Epithelial cell of prostate (primary cell): ENCODE results near the gene MROH2A.
A peak's percentile ranks its signal among the peaks of the same experiment; 100 is the strongest.
"Not testable (repeated sequence)": the region's sequence is repeated elsewhere in the genome, so short reads cannot be mapped to it uniquely, and the experiment has no call there.

Experiments used
- DNase-seq: peaks from one replicate; pipeline ENCODE4 v3.0.0-alpha.2; 2011; ENCODE audit warnings: low read depth, low spot score
- H3K27ac ChIP-seq: fragments of 450-650 bp; 2 replicates; pipeline ENCODE4 v1.5.1; 2017; ENCODE audit warnings: mild to moderate bottlenecking

The MROH2A gene

GRCh38 chr2:233849607-233850271 lies 71.6 kb downstream of the MROH2A start:
- no peak for DNase-seq
- no peak overlapping the region for H3K27ac ChIP-seq

GRCh38 chr2:233850745-233851144 lies 72.6 kb downstream of the MROH2A start:
- H3K27ac ChIP-seq = no peak overlapping the region
- DNase-seq = no peak

GRCh38 chr2:233851169-233851568 lies 73.0 kb downstream of the MROH2A start:
- no peak overlapping the region for H3K27ac ChIP-seq
- DNase-seq = no peak

- no peak for DNase-seq
- no peak overlapping the region for H3K27ac ChIP-seq
Measured at GRCh38 chr2:233852056-233852455, 73.9 kb downstream of the MROH2A start.

GRCh38 chr2:233853353-233853752 lies 75.2 kb downstream of the MROH2A start:
- DNase-seq = no peak
- H3K27ac ChIP-seq = no peak overlapping the region

- DNase-seq = no peak
- H3K27ac ChIP-seq = no peak overlapping the region
Measured at GRCh38 chr2:233853883-233854240, 75.7 kb downstream of the MROH2A start.

- DNase-seq = peak; percentile 70
- peak within 1 kb of the TSS; percentile 55 for H3K27ac ChIP-seq
Measured at GRCh38 chr2:233854241-233854981, 76.3 kb downstream of the MROH2A start, which contains the start of gene HJURP. Gene HJURP (minus strand): TSS chr2:233854535. CDS start chr2:233854500, 35 bp downstream.

GRCh38 chr2:233855345-233855744 lies 77.2 kb downstream of the MROH2A start:
- no peak for DNase-seq
- no peak overlapping the region for H3K27ac ChIP-seq

GRCh38 chr2:233856184-233856583 lies 78.1 kb downstream of the MROH2A start:
- no peak for DNase-seq
- no peak overlapping the region for H3K27ac ChIP-seq

- no peak for DNase-seq
- H3K27ac ChIP-seq = no peak overlapping the region
Measured at GRCh38 chr2:233857511-233858141, 79.5 kb downstream of the MROH2A start.

GRCh38 chr2:233858331-233858730 lies 80.2 kb downstream of the MROH2A start:
- no peak for DNase-seq
- H3K27ac ChIP-seq = no peak overlapping the region

GRCh38 chr2:233862261-233862768 lies 84.2 kb downstream of the MROH2A start:
- no peak for DNase-seq
- no peak overlapping the region for H3K27ac ChIP-seq

GRCh38 chr2:233865838-233866237 lies 87.7 kb downstream of the MROH2A start:
- no peak for DNase-seq
- H3K27ac ChIP-seq = no peak overlapping the region

- DNase-seq = no peak
- H3K27ac ChIP-seq = no peak overlapping the region
Measured at GRCh38 chr2:233866479-233866878, 88.3 kb downstream of the MROH2A start.

GRCh38 chr2:233867993-233868532 lies 89.9 kb downstream of the MROH2A start, which contains the start of gene MSL3B:
Gene MSL3B (minus strand): TSS chr2:233868386.
- DNase-seq = no peak
- no peak within 1 kb of the TSS for H3K27ac ChIP-seq

GRCh38 chr2:233871432-233871831 lies 93.3 kb downstream of the MROH2A start:
- no peak for DNase-seq
- H3K27ac ChIP-seq = no peak overlapping the region

GRCh38 chr2:233872125-233872524 lies 94.0 kb downstream of the MROH2A start:
- DNase-seq, H3K27ac ChIP-seq: not testable (repeated sequence)

GRCh38 chr2:233882353-233882752 lies 104.2 kb downstream of the MROH2A start:
- no peak overlapping the region for H3K27ac ChIP-seq
- no peak for DNase-seq
